Right lobe of liver (tissue), 6 donors: Measurements from ENCODE around the gene CUL3. TPM values are rescaled to one million over a fixed set of nuclear protein-coding genes. Genes with fewer than 3 reads are reported as not detected.

Experiments used
- ATAC-seq, 4 donors: fragments of 200-7000 bp; cut with Tn5 transposase; one replicate each; pipeline ENCODE4 v1.9.1; 2020; ENCODE audit warnings: mild to moderate bottlenecking in 4 of 4, moderate library complexity in 4 of 4
- DNase-seq, 3 donors: peaks; one replicate each; pipeline ENCODE4 v3.0.0-alpha.2; 2020
- H3K27ac ChIP-seq, 3 donors: fragments of 200-600 bp; one replicate each; pipeline ENCODE4 v1.8.0; 2022
- H3K27me3 ChIP-seq, 2 donors: fragments of 200-600 bp; one replicate each; pipeline ENCODE4 v1.8.0; 2022
- H3K36me3 ChIP-seq, 4 donors: fragments of 200-600 bp; sonication (generic) in 1 of 4; one replicate each; pipeline versions ENCODE4 v1.5.1 to v1.8.0; 2017 to 2022; ENCODE audit warnings: control low read depth in 1 of 4
- H3K4me1 ChIP-seq, 4 donors: fragments of 200-600 bp; sonication (generic) in 1 of 4; one replicate each; pipeline versions ENCODE4 v1.5.1 to v1.8.0; 2017 to 2022; ENCODE audit warnings: control low read depth in 1 of 4
- H3K4me3 ChIP-seq, 3 donors: fragments of 200-600 bp; one replicate each; pipeline ENCODE4 v1.8.0; 2022
- H3K9me3 ChIP-seq, 4 donors: fragments of 200-600 bp; sonication (generic) in 1 of 4; one replicate each; pipeline versions ENCODE4 v1.5.1 to v1.8.0; 2017 to 2022; ENCODE audit warnings: control low read depth in 1 of 4
- POLR2A ChIP-seq: fragments of 450-650 bp; IDR thresholded peaks from one replicate; pipeline ENCODE4 v1.6.1; 2017; ENCODE audit warnings: antibody characterized with exemption, mild to moderate bottlenecking
- WGBS: methylation state at CpG from one replicate; pipeline ENCODE4 v1.1.6; 2018; ENCODE audit warnings: low coverage, low lambda C conversion rate; ENCODE audit not compliant: insufficient coverage; ENCODE audit errors: missing lambda C conversion rate; 5-methylcytosine and 5-hydroxymethylcytosine counted together
- intact Hi-C, 2 donors: fragments of 100-400 bp; cut with DNase I; formaldehyde crosslinking; loops; one replicate each; pipeline versions ENCODE4 v1.11.2 to v1.14.1; 2022
- total RNA-seq, 6 experiments: library from RNA; depleted of rRNA in 2 of 6; stranded (reverse); fragments of >200 nt in 2 of 6; fragmentation: NEBNext Ultra II Directional in 3 of 6; extraction: Animal tissue kit (Norgen Biotek cat#: 25700) in 3 of 6; gene quantifications; one replicate each; pipeline versions ENCODE4 v1.1.0 to v1.2.4, GENCODE V29; 2016 to 2023
- TF ChIP-seq, protein P1 (sequence below), 4 donors: fragments of 200-600 bp in 3 of 4; fragments of 450-650 bp in 1 of 4; IDR thresholded peaks; one replicate each; pipeline versions ENCODE4 v1.5.1 to v1.8.0; 2016 to 2022; ENCODE audit warnings: antibody characterized with exemption in 4 of 4, mild to moderate bottlenecking in 2 of 4
- donor health status: DM: no; HTN: yes; CAD: no.
- donor health status: DM: no; HTN: no; CAD: no.
- donor health status: DM: no; HTN: no; CAD: no.
- donor health status: DM: no; HTN: yes; CAD: no.
- donor health status: DM: no; HTN: yes; CAD: no.

The CUL3 gene
- total RNA-seq, 6 experiments from 2014 or later, result 30.3 to 46.2 (median 40.3) TPM

DNA sequence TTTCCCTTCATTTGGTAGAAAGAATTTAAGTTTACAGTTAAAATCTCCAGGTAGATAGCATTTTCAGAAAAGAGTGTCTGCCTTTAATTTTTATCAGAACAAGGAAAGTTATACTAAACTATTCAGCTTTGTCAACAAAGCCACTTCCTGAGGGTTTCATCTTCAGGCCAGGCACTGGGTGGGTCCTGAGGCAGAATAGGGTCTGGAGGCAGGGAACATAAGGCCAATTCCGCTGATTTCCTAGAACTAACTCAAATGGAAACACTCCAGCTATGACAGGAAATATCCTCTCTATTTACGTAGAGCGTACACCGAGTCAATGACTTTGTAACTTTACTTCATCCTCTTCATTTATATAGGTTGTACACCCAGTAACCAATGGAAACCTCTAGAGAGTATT, 150.5 kb downstream of the CUL3 start:
- DNase-seq (no peak), ATAC-seq (no peak)
- Histone ChIP-seq H3K4me1 (no peaks in the 10 kb centered on the region), H3K27me3 (no peaks in the 10 kb centered on the region), H3K4me3 (no peak overlapping the region), H3K36me3 (no peaks in the 10 kb centered on the region), H3K9me3 (no peaks in the 10 kb centered on the region), H3K27ac (no peak overlapping the region)
- intact Hi-C loops, result no loop called here
- WGBS, result 67% methylated on average over 4 of the region's 4 CpGs
- no peak for TF ChIP-seq POLR2A
- TF ChIP-seq, protein P1, sequence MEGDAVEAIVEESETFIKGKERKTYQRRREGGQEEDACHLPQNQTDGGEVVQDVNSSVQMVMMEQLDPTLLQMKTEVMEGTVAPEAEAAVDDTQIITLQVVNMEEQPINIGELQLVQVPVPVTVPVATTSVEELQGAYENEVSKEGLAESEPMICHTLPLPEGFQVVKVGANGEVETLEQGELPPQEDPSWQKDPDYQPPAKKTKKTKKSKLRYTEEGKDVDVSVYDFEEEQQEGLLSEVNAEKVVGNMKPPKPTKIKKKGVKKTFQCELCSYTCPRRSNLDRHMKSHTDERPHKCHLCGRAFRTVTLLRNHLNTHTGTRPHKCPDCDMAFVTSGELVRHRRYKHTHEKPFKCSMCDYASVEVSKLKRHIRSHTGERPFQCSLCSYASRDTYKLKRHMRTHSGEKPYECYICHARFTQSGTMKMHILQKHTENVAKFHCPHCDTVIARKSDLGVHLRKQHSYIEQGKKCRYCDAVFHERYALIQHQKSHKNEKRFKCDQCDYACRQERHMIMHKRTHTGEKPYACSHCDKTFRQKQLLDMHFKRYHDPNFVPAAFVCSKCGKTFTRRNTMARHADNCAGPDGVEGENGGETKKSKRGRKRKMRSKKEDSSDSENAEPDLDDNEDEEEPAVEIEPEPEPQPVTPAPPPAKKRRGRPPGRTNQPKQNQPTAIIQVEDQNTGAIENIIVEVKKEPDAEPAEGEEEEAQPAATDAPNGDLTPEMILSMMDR (IDR thresholded peaks at IDR 0.05), result no peak

DNA sequence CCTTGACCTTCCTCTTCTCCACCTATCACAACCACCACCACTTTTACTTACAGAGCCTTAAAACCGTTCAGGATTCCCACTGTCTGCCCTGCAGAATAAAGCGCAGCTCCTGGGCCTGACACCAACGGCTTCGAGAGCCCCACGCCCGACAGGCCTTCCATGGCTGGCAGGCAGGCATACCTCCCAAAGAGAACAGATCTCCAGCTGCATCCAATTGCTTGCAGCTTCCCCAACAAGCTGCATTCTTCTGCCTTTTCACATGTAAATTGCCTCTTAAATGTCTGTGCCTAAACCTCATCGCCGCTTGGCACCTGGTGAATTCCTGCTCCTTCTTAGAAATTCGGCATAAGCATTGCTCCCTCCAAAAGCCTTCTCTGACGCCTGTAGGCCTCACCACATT, 151.7 kb downstream of the CUL3 start:
- no peak overlapping the region for H3K27ac ChIP-seq
- TF ChIP-seq, protein P1 (IDR thresholded peaks at IDR 0.05), result no peak
- TF ChIP-seq POLR2A, result no peak
- intact Hi-C loops, result no loop called here

DNA sequence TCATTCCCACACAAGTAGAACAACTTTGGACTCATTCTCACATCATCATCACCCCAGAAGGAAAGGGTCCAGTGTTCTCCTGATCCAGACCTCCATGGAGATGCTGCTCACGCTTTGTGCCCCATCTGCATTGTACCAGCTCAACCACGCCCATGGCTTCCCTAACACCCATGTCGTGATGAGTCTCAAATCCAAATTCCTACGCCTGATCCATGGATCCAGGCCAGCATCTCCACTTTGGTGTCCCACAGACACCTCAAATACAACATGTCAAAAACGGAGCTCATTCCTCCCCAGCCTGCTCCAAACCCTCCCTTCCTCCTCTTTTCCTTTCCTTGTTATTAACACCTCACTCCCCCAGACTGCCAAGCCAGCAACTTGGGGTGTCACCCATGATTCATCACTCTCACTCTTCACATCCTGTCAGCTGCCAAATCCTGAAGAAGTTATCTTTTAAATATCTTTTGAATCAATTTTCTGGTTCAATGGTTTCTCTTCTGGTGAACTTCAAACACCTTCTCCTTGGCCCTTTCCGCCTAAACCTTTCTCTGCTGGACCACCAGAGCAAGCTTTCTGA, 153.1 kb downstream of the CUL3 start:
- DNase-seq (no peak), ATAC-seq (no peak)
- Histone ChIP-seq H3K27ac (no peak overlapping the region), H3K9me3 (no peaks in the 10 kb centered on the region), H3K36me3 (no peaks in the 10 kb centered on the region), H3K27me3 (no peaks in the 10 kb centered on the region), H3K4me1 (no peaks in the 10 kb centered on the region), H3K4me3 (no peak overlapping the region)
- intact Hi-C loops, result no loop called here
- TF ChIP-seq, protein P1 (IDR thresholded peaks at IDR 0.05), result no peak
- TF ChIP-seq POLR2A, result no peak
- WGBS, result 93% methylated on average over 5 of the region's 6 CpGs

More for the DNA sequence above, 151.7 kb downstream of the CUL3 start:
- Histone ChIP-seq H3K4me3 (no peak overlapping the region), H3K9me3 (no peaks in the 10 kb centered on the region), H3K27me3 (no peaks in the 10 kb centered on the region), H3K36me3 (no peaks in the 10 kb centered on the region), H3K4me1 (no peaks in the 10 kb centered on the region)
- DNase-seq (no peak), ATAC-seq (no peak)
- 88% methylated on average over 5 of the region's 10 CpGs for WGBS

DNA sequence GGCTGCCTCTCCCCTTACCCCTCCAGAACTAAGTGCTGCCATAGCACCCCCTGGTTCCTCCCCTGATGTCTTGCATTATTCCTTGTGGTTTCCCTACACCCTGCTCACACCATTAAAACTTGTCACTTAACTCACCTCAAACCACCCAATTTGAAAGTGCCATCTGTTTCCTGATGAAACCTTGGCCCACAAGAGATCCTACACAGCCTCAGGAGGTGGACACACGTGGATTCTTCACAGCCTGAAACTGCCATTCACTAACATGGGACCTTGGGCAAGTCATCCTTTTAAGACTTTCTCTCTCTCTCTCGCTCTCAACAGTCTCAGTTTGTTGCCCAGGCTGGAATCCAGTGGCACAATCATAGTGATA, 155.7 kb downstream of the CUL3 start:
- Histone ChIP-seq H3K27me3 (no peaks in the 10 kb centered on the region), H3K4me3 (no peak overlapping the region), H3K36me3 (no peaks in the 10 kb centered on the region), H3K9me3 (no peaks in the 10 kb centered on the region), H3K27ac (no peak overlapping the region), H3K4me1 (no peaks in the 10 kb centered on the region)
- WGBS, result 46% methylated on average over 2 of the region's 2 CpGs
- intact Hi-C loops, result no loop called here
- TF ChIP-seq, protein P1 (IDR thresholded peaks at IDR 0.05), result no peak
- TF ChIP-seq POLR2A, result no peak
- DNase-seq (no peak), ATAC-seq (no peak)
